ENCODE measurements around the gene ATG3. TPM values are rescaled to one million over a fixed set of nuclear protein-coding genes. Genes with fewer than 3 reads are reported as not detected.

Gene ATG3
- 10 to 100 TPM; 19.9 to 57.8 (median 27.1) TPM for total RNA-seq
- long read RNA-seq, transcript ATG3-201 (12 exons, 1,570 nt): major isoform, 11 of 13 reads
- long read RNA-seq, partial matches to known transcripts: 1 of 13 reads
- long read RNA-seq, other reads (novel, unspliced or antisense): 0 of 13 reads

DNA sequence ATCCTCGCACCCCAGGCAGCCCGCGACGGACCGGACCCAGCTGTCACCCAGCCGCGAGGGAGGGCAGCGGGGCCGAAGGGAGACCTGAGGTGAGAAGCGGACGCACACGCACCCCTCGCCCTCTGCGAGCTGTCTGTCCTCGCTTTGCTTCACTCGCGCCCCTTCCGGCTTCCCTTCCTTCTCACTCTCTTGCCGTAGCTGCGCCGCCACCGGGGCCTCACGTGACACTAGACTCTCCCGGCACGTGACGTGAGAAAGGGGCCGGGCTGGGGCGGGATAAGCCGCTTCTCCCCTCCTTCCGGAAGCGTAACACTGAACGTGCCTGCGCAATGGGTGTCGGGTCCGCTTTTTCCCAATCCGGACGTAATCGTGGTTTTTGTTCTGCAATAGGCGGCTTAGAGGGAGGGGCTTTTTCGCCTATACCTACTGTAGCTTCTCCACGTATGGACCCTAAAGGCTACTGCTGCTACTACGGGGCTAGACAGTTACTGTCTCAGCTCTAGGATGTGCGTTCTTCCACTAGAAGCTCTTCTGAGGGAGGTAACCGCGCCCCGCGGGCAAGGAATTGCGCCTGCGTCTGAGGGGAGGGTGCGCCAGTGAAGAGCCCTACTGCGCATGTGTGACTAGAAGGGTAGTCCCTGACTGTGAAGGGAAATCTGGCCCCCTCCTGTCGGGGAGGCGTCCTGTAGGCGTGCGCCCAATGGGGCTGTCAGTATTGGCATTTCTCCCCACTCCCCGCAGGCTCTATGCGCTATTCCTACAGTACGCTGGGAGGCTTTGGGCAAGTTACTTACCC lies at the start of gene ATG3, which contains the start of gene SLC35A5:
TSS of gene ATG3 (minus strand) at position 229 of the 796 bp plus-strand sequence. CDS start 434 bp downstream, outside the sequence.
TSS of gene SLC35A5 (plus strand) at position 312 of the 796 bp plus-strand sequence. CDS start 1,359 bp downstream, outside the sequence.
- DNase-seq (peak; percentile 98 to 99 (median 99)), ATAC-seq (peak; percentile 90 to 94 (median 91))
- H3K4me1 ChIP-seq: peaks cover 0 to 26% (median 5%) of the 10 kb centered on the region in 4 donors
- peak; percentile 74 for TF ChIP-seq POLR2A (IDR thresholded peaks at IDR 0.05)
- TF ChIP-seq, protein P1, sequence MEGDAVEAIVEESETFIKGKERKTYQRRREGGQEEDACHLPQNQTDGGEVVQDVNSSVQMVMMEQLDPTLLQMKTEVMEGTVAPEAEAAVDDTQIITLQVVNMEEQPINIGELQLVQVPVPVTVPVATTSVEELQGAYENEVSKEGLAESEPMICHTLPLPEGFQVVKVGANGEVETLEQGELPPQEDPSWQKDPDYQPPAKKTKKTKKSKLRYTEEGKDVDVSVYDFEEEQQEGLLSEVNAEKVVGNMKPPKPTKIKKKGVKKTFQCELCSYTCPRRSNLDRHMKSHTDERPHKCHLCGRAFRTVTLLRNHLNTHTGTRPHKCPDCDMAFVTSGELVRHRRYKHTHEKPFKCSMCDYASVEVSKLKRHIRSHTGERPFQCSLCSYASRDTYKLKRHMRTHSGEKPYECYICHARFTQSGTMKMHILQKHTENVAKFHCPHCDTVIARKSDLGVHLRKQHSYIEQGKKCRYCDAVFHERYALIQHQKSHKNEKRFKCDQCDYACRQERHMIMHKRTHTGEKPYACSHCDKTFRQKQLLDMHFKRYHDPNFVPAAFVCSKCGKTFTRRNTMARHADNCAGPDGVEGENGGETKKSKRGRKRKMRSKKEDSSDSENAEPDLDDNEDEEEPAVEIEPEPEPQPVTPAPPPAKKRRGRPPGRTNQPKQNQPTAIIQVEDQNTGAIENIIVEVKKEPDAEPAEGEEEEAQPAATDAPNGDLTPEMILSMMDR (IDR thresholded peaks at IDR 0.05): peak in 2 of 4 donors; percentile 3 to 15
- H3K27me3 ChIP-seq: no peaks in the 10 kb centered on the region
- WGBS (ENCODE audit: insufficient coverage, low coverage, low lambda C conversion rate, missing lambda C conversion rate): 0% methylated on average over 22 of the region's 58 CpGs
- peak within 1 kb of the TSS; percentile 78 to 96 (median 94) for H3K4me3 ChIP-seq
- intact Hi-C loops (cut with DNase I): no loop called here
- H3K27ac ChIP-seq: peak within 1 kb of the TSS; percentile 93 to 95 (median 94)
- H3K36me3 ChIP-seq: no peaks in the 10 kb centered on the region
- H3K9me3 ChIP-seq: no peaks in the 10 kb centered on the region

DNA sequence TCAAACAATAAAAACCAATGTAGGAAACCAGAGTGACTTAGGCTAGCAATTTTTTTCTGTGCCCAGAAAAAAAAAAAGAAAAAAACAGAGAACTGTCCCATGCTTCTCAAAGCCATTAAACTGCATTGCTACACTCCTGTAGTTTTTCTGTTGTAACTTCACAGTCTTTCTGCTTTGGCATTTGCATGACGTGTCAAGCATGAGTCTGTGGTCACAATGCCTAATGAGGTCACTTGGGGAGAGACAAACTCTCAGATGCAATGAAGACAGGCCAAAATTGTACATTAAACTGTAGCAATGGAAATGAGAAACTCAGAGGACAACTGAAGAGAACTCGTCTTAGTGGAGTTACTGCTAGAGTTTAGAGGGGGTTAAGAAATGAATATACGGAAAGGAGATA lies 48.4 kb upstream of the ATG3 start:
- DNase-seq: no peak
- Histone ChIP-seq H3K4me3 (no peak overlapping the region), H3K27ac (no peak overlapping the region), H3K9me3 (no peaks in the 10 kb centered on the region), H3K4me1 (no peaks in the 10 kb centered on the region), H3K36me3 (no peaks in the 10 kb centered on the region), H3K27me3 (no peaks in the 10 kb centered on the region)
- ATAC-seq: no peak
- WGBS (ENCODE audit: insufficient coverage, low coverage, low lambda C conversion rate, missing lambda C conversion rate): 55% methylated on average over 3 of the region's 3 CpGs
- intact Hi-C loops (cut with DNase I): no loop called here
- no peak for TF ChIP-seq POLR2A (IDR thresholded peaks at IDR 0.05)
- TF ChIP-seq, protein P1 (IDR thresholded peaks at IDR 0.05): no peak

DNA sequence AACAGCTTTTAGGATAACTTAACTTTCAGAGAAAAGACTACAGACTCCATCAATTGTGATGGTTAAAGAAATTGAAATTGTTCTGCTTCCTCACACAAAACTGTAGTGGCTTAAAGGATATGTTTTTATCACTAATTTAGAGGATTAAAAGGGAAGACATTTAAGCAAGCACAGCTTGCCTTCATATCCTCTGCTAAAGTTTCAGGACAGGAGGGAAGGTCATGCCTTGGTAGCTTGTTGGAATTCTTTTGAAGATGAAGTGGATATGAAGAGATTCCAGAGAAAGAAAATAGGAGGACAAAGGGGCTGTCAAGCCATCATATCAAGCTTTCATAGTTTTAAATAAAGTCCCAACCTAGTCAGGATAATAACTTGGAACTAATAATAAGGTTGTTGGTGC lies 46.1 kb upstream of the ATG3 start:
- ATAC-seq (no peak), DNase-seq (no peak)
- intact Hi-C loops (cut with DNase I): no loop called here
- TF ChIP-seq, protein P1 (IDR thresholded peaks at IDR 0.05): no peak
- TF ChIP-seq POLR2A (IDR thresholded peaks at IDR 0.05): no peak
- no peak overlapping the region for H3K27ac ChIP-seq
- no peaks in the 10 kb centered on the region for H3K4me1 ChIP-seq
- H3K36me3 ChIP-seq: no peaks in the 10 kb centered on the region
- H3K4me3 ChIP-seq: no peak overlapping the region
- no peaks in the 10 kb centered on the region for H3K27me3 ChIP-seq
- H3K9me3 ChIP-seq: no peaks in the 10 kb centered on the region

DNA sequence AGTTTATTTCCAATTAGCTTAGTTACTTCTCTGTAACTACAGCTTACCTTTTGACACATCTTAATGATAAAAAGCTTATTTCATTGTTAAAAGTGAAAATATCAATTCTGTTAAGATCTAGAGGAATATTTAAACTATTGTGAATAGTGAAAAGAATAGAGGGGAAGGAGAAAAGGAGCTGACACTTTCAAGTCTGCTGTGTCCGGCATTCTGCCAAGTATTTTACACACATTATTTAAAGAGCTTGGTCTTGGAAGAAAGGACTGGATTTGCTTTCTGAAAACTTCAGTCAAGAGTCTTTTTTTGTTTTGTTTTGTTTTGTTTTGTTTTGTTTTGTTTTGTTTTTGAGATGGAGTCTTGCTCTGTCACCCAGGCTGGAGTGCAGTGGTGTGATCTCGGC lies 44.3 kb upstream of the ATG3 start:
- TF ChIP-seq, protein P1 (IDR thresholded peaks at IDR 0.05): no peak
- no peak for TF ChIP-seq POLR2A (IDR thresholded peaks at IDR 0.05)
- H3K36me3 ChIP-seq: no peaks in the 10 kb centered on the region
- ATAC-seq (no peak), DNase-seq (no peak)
- H3K4me3 ChIP-seq: no peak overlapping the region
- H3K27me3 ChIP-seq: no peaks in the 10 kb centered on the region
- intact Hi-C loops (cut with DNase I): no loop called here
- no peaks in the 10 kb centered on the region for H3K9me3 ChIP-seq
- no peak overlapping the region for H3K27ac ChIP-seq
- H3K4me1 ChIP-seq: no peaks in the 10 kb centered on the region
- 95% methylated on average over 2 of the region's 2 CpGs for WGBS (ENCODE audit: insufficient coverage, low coverage, low lambda C conversion rate, missing lambda C conversion rate)
